Hepatocyte (in vitro differentiated cells): ENCODE results near the gene HECW1. TPM values are rescaled to one million over a fixed set of nuclear protein-coding genes. Genes with fewer than 3 reads are reported as not detected.

Source experiments
- DNase-seq: peaks from one replicate; pipeline ENCODE4 v3.0.0-alpha.2; 2016; ENCODE audit warnings: low spot score
- H2AFZ ChIP-seq: fragments of 200-600 bp; sonication (generic); 2 replicates; pipeline ENCODE4 v1.6.0; 2016; ENCODE audit warnings: antibody characterized with exemption, mild to moderate bottlenecking
- H3K27ac ChIP-seq: fragments of 200-600 bp; sonication (generic); 2 replicates; pipeline ENCODE4 v1.5.1; 2016; ENCODE audit warnings: mild to moderate bottlenecking
- H3K27me3 ChIP-seq: fragments of 200-600 bp; sonication (generic); 2 replicates; pipeline ENCODE4 v1.6.1; 2016
- H3K36me3 ChIP-seq: fragments of 200-600 bp; sonication (generic); replicated peaks from 2 replicates; pipeline ENCODE4 v1.5.1; 2016; ENCODE audit warnings: low read depth; ENCODE audit not compliant: insufficient read depth
- H3K4me1 ChIP-seq: fragments of 200-600 bp; sonication (generic); 2 replicates; pipeline ENCODE4 v1.5.1; 2016; ENCODE audit warnings: mild to moderate bottlenecking, moderate library complexity; ENCODE audit not compliant: insufficient read depth
- H3K4me2 ChIP-seq: fragments of 200-600 bp; sonication (generic); 2 replicates; pipeline ENCODE4 v1.6.0; 2016
- H3K4me3 ChIP-seq: fragments of 200-600 bp; sonication (generic); 2 replicates; pipeline ENCODE4 v1.5.1; 2016; ENCODE audit warnings: mild to moderate bottlenecking
- H3K79me2 ChIP-seq: fragments of 200-600 bp; sonication (generic); 2 replicates; pipeline ENCODE4 v1.6.0; 2017; ENCODE audit warnings: mild to moderate bottlenecking
- H3K9me2 ChIP-seq: fragments of 200-600 bp; sonication (generic); replicated peaks from 2 replicates; pipeline ENCODE4 v1.6.0; 2017; ENCODE audit warnings: mild to moderate bottlenecking; ENCODE audit not compliant: insufficient read depth
- H3K9me3 ChIP-seq: fragments of 200-600 bp; sonication (generic); 2 replicates; pipeline ENCODE4 v1.5.1; 2016; ENCODE audit warnings: low read depth, mild to moderate bottlenecking
- H4K20me1 ChIP-seq: fragments of 200-600 bp; sonication (generic); 2 replicates; pipeline ENCODE4 v1.6.0; 2016; ENCODE audit warnings: mild to moderate bottlenecking; ENCODE audit not compliant: insufficient read depth, poor library complexity, severe bottlenecking
- CTCF ChIP-seq: fragments of 200-600 bp; sonication (generic); IDR thresholded peaks from 2 replicates; pipeline ENCODE4 v1.5.1; 2016; ENCODE audit warnings: antibody characterized with exemption, mild to moderate bottlenecking; ENCODE audit not compliant: poor library complexity
- EZH2 ChIP-seq: fragments of 200-600 bp; sonication (generic); IDR thresholded peaks from 2 replicates; pipeline ENCODE4 v1.6.1; 2016; ENCODE audit warnings: antibody characterized with exemption, mild to moderate bottlenecking, borderline replicate concordance
- EZH2phosphoT487 ChIP-seq: fragments of 200-600 bp; sonication (generic); IDR thresholded peaks from one replicate; pipeline ENCODE4 v1.6.1; 2018; ENCODE audit warnings: antibody characterized with exemption, mild to moderate bottlenecking, low read depth, moderate library complexity; ENCODE audit not compliant: unreplicated experiment, severe bottlenecking
- WGBS: methylation state at CpG from one replicate; pipeline ENCODE4 v1.1.6; 2016; ENCODE audit warnings: low lambda C conversion rate; ENCODE audit errors: missing lambda C conversion rate; 5-methylcytosine and 5-hydroxymethylcytosine counted together
- polyA plus RNA-seq: library from polyadenylated mRNA; unstranded; fragments of >200 nt; fragmentation: Nextera tagmentation; extraction: Ambion mirVana; gene quantifications from 2 replicates; pipeline ENCODE4 v1.2.1, GENCODE V29; 2016
- total RNA-seq: library from RNA; depleted of rRNA; stranded (reverse); fragments of >200 nt; gene quantifications from 2 replicates; pipeline ENCODE4 v1.2.3, GENCODE V29; 2014

HECW1 gene
- total and polyA plus RNA-seq, 2 experiments from 2014 or later = 1.5 to 7.6 TPM

GRCh38 chr7:43076189-43076605 is 36.2 kb upstream of the HECW1 start:
- H3K36me3 ChIP-seq = no peaks in the 10 kb centered on the region
- peaks cover 5% of the 10 kb centered on the region for H3K4me1 ChIP-seq
- H3K79me2 ChIP-seq = no peaks in the 10 kb centered on the region
- H3K4me2 ChIP-seq = no peak overlapping the region
- DNase-seq = no peak
- no peak overlapping the region for H3K4me3 ChIP-seq
- H3K27ac ChIP-seq = no peak overlapping the region
- H2AFZ ChIP-seq = no peak overlapping the region
- TF ChIP-seq EZH2phosphoT487 (no peak), CTCF (no peak), EZH2 (no peak)
- no peaks in the 10 kb centered on the region for H3K9me2 ChIP-seq
- no peaks in the 10 kb centered on the region for H3K27me3 ChIP-seq
- 90% methylated on average over 5 of the region's 5 CpGs for WGBS
- no peaks in the 10 kb centered on the region for H3K9me3 ChIP-seq
- H4K20me1 ChIP-seq = no peaks in the 10 kb centered on the region

- no peaks in the 10 kb centered on the region for H3K9me3 ChIP-seq
- no peaks in the 10 kb centered on the region for H3K36me3 ChIP-seq
- H4K20me1 ChIP-seq = no peaks in the 10 kb centered on the region
- no peaks in the 10 kb centered on the region for H3K27me3 ChIP-seq
- no peaks in the 10 kb centered on the region for H3K9me2 ChIP-seq
- DNase-seq = no peak
- no peak overlapping the region for H3K4me3 ChIP-seq
- no peak overlapping the region for H3K27ac ChIP-seq
- peaks cover 5% of the 10 kb centered on the region for H3K4me1 ChIP-seq
- 88% methylated on average over 14 of the region's 14 CpGs for WGBS
- no peak overlapping the region for H3K4me2 ChIP-seq
- TF ChIP-seq CTCF (no peak), EZH2 (no peak), EZH2phosphoT487 (no peak)
- H2AFZ ChIP-seq = no peak overlapping the region
- H3K79me2 ChIP-seq = no peaks in the 10 kb centered on the region
These were observed 35.8 kb upstream of the HECW1 start for GRCh38 chr7:43076606-43077005.

GRCh38 chr7:43077285-43077684 is 35.2 kb upstream of the HECW1 start:
- H3K9me3 ChIP-seq = no peaks in the 10 kb centered on the region
- no peaks in the 10 kb centered on the region for H3K36me3 ChIP-seq
- H3K4me2 ChIP-seq = no peak overlapping the region
- H3K4me1 ChIP-seq = peaks cover 5% of the 10 kb centered on the region
- peak overlapping the region; percentile 35 for H2AFZ ChIP-seq
- no peaks in the 10 kb centered on the region for H3K9me2 ChIP-seq
- 80% methylated on average over 9 of the region's 9 CpGs for WGBS
- H3K4me3 ChIP-seq = no peak overlapping the region
- H3K79me2 ChIP-seq = no peaks in the 10 kb centered on the region
- no peaks in the 10 kb centered on the region for H4K20me1 ChIP-seq
- TF ChIP-seq EZH2 (no peak), CTCF (no peak), EZH2phosphoT487 (no peak)
- H3K27ac ChIP-seq = no peak overlapping the region
- no peak for DNase-seq
- no peaks in the 10 kb centered on the region for H3K27me3 ChIP-seq

- Histone ChIP-seq H3K79me2 (no peaks in the 10 kb centered on the region), H3K36me3 (no peaks in the 10 kb centered on the region), H3K27ac (no peak overlapping the region), H4K20me1 (no peaks in the 10 kb centered on the region), H3K9me3 (no peaks in the 10 kb centered on the region), H3K4me1 (peaks cover 4% of the 10 kb centered on the region), H3K4me2 (no peak overlapping the region), H3K4me3 (no peak overlapping the region), H3K9me2 (no peaks in the 10 kb centered on the region), H3K27me3 (no peaks in the 10 kb centered on the region), H2AFZ (peak overlapping the region; percentile 35)
- DNase-seq = peak; percentile 21
- no peak for TF ChIP-seq EZH2
- no peak for TF ChIP-seq EZH2phosphoT487
- no peak for TF ChIP-seq CTCF
- 66% methylated on average over 7 of the region's 7 CpGs for WGBS
These were observed 34.6 kb upstream of the HECW1 start for GRCh38 chr7:43077732-43078391.
